Retinal pigment epithelial cell (primary cell): ENCODE measurements around the gene CYP4V2.

Experiments
- DNase-seq: peaks from one replicate; pipeline ENCODE4 v3.0.0-alpha.2; 2010; ENCODE audit warnings: low read depth
- H3K4me3 ChIP-seq: 2 replicates; pipeline ENCODE4 v1.5.1; 2011; ENCODE audit warnings: mild to moderate bottlenecking, low read length, control low read depth, moderate library complexity
- CTCF ChIP-seq: conservative IDR thresholded peaks from 2 replicates; pipeline ENCODE4 v1.5.1; 2011; ENCODE audit warnings: low read depth, low read length, control low read depth, inconsistent platforms

CYP4V2 gene

DNA sequence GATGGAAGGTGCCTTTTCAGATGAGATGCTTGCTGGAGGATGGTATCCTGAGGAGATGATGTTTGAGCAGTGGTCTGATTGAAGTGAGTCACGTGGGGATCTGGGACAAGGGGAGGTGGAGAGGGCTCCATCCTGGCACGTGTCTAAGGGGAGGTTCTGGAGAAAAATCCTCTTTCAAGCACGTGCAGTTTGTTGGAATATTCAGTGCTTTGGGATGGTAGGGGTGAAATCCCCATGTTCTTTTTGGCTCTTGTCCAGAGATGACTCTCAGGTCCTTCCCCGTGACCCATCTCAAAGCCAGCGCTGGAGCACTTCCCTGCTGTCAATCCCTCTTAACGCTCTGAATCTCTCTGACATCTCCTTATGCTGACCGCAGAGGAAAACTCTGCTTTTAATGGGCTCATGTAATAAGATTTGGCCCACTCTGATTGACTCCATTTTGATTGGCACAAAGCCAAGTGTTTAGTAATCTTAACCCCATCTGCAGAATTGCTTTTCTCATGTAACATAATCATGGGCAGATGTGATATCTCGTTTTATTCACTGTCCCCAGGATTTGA lies 25.2 kb downstream of the CYP4V2 start:
- DNase-seq = no peak
- TF ChIP-seq CTCF = no peak
- no peak overlapping the region for H3K4me3 ChIP-seq

GRCh38 chr4:186217733-186218293 lies 26.4 kb downstream of the CYP4V2 start:
- DNase-seq = no peak
- no peak for TF ChIP-seq CTCF
- H3K4me3 ChIP-seq = no peak overlapping the region

GRCh38 chr4:186221624-186222023 lies 30.3 kb downstream of the CYP4V2 start:
- H3K4me3 ChIP-seq = no peak overlapping the region
- DNase-seq = no peak
- TF ChIP-seq CTCF = no peak

DNA sequence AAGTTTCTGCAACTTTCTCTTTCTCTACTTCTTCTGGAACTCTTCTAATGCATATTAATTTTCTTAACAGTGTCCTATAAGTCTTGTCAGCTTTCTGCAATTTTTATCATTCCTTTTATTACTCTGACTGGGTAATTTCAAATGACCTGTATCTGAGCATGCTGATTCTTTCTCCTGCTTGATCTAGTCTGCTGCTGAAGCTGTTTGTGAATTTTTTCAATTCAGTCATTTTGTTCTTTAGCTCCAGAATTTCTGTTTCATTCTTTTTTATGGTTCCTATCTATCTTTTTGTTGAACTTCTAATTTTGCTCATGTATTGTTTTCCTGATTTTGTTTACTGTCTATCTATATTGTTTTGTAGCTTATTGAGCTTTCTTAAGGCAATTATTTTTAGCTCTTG lies 34.5 kb downstream of the CYP4V2 start:
- no peak overlapping the region for H3K4me3 ChIP-seq
- no peak for TF ChIP-seq CTCF
- DNase-seq = no peak

DNA sequence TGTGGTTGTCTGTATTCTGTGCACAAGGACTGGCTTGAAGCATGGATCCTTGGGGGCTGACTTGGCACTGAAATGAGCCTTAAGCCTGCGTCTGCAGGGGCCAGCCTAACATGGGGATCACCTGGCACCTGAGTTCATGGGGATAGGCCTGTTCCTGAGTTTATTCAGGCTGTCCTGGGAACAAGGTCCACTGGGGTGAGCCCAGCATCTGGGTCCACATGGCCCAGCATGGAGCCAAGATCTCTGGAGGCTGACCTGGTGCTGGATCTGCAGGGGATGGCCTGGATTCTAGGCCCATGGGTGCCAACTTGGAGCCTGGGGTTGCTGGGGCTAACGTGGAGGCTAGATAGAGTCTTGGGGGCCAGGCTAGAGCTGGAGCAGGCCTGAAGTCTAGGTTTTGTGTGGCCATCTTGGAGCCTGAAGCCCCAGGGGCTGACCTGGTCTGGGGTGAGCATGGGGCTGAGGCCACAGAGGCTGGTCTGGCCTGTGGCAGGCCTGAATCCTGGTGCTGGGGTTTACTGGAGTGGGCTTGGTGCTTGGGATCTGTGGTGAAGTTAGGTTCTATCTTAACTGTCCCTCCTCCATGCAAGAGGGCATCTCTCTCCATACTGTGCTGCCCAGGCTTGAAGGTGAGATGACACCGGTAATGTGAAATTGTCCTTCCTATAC lies 35.3 kb downstream of the CYP4V2 start:
- no peak for TF ChIP-seq CTCF
- no peak overlapping the region for H3K4me3 ChIP-seq
- DNase-seq = no peak

- no peak for TF ChIP-seq CTCF
- no peak for DNase-seq
- H3K4me3 ChIP-seq = no peak within 1 kb of the TSS
Observed at GRCh38 chr4:186227221-186227620, 35.9 kb downstream of the CYP4V2 start, which contains the start of gene KLKB1. TSS of gene KLKB1 (plus strand) at chr4:186227507. CDS start at chr4:186228196, 689 bp downstream.
